Osteocyte (in vitro differentiated cells): ENCODE measurements around the gene MCRIP1. TPM values are rescaled to one million over a fixed set of nuclear protein-coding genes. Genes with fewer than 3 reads are reported as not detected.

ENCODE experiments used
- total RNA-seq: library from RNA; stranded (reverse); gene quantifications from 2 replicates; pipeline ENCODE4 v1.2.1, GENCODE V29; 2021

MCRIP1 gene
- total RNA-seq, 1 donor from 2014 or later, result 176 TPM

Other genes starting within 250 kb of the MCRIP1 start
- 99.7 and 112 TPM in 2 replicates for gene NPLOC4, start 196.2 kb downstream of the MCRIP1 start, total RNA-seq
- 1.1 and 1.6 TPM in 2 replicates for gene TSPAN10, start 196.1 kb downstream of the MCRIP1 start, total RNA-seq
- 0.83 and 0.84 TPM in 2 replicates for gene PDE6G, start 176.7 kb downstream of the MCRIP1 start, total RNA-seq
- gene OXLD1, start 166.7 kb downstream of the MCRIP1 start, total RNA-seq, result 31.2 and 32.1 TPM in 2 replicates
- gene CCDC137, start 166.6 kb downstream of the MCRIP1 start, total RNA-seq, result 13.6 and 14.9 TPM in 2 replicates
- 41.7 and 46.3 TPM in 2 replicates for gene ARL16, start 149.5 kb downstream of the MCRIP1 start, total RNA-seq
- 111 and 117 TPM in 2 replicates for gene HGS, start 149.3 kb downstream of the MCRIP1 start, total RNA-seq
- 47.9 and 51.1 TPM in 2 replicates for gene MRPL12, start 129.9 kb downstream of the MCRIP1 start, total RNA-seq
- 8.0 and 9.5 TPM in 2 replicates for gene SLC25A10, start 121.0 kb downstream of the MCRIP1 start, total RNA-seq
- not detected in 2 replicates for gene GCGR, start 29.1 kb downstream of the MCRIP1 start, total RNA-seq
- gene PPP1R27, start 1.8 kb upstream of the MCRIP1 start, total RNA-seq, result 0.62 TPM in 1 of 2 replicates, not detected in the other
- gene P4HB, start 27.2 kb upstream of the MCRIP1 start, total RNA-seq, result 792 and 837 TPM in 2 replicates
- 430 and 433 TPM in 2 replicates for gene ARHGDIA, start 38.0 kb upstream of the MCRIP1 start, total RNA-seq
- 72.6 and 78.5 TPM in 2 replicates for gene ALYREF, start 58.3 kb upstream of the MCRIP1 start, total RNA-seq
- 119 and 138 TPM in 2 replicates for gene ANAPC11, start 58.4 kb upstream of the MCRIP1 start, total RNA-seq
- gene NPB, start 68.9 kb upstream of the MCRIP1 start, total RNA-seq, result 0.56 and 0.68 TPM in 2 replicates
- gene PCYT2, start 78.1 kb upstream of the MCRIP1 start, total RNA-seq, result 33.2 and 38.0 TPM in 2 replicates
- 18.8 and 20.9 TPM in 2 replicates for gene SIRT7, start 84.9 kb upstream of the MCRIP1 start, total RNA-seq
- gene MAFG, start 94.4 kb upstream of the MCRIP1 start, total RNA-seq, result 34.7 and 35.6 TPM in 2 replicates
- 123 and 128 TPM in 2 replicates for gene PYCR1, start 104.0 kb upstream of the MCRIP1 start, total RNA-seq
- not detected in 2 replicates for gene MYADML2, start 113.9 kb upstream of the MCRIP1 start, total RNA-seq
- gene NOTUM, start 127.9 kb upstream of the MCRIP1 start, total RNA-seq, result 0.30 TPM in 1 of 2 replicates, not detected in the other
- 45.9 and 47.1 TPM in 2 replicates for gene ASPSCR1, start 144.3 kb upstream of the MCRIP1 start, total RNA-seq
- 29.4 and 31.7 TPM in 2 replicates for gene CENPX, start 189.6 kb upstream of the MCRIP1 start, total RNA-seq
- gene LRRC45, start 190.0 kb upstream of the MCRIP1 start, total RNA-seq, result 9.4 and 9.8 TPM in 2 replicates
- gene RAC3, start 198.4 kb upstream of the MCRIP1 start, total RNA-seq, result 19.4 and 21.8 TPM in 2 replicates
- gene DCXR, start 204.4 kb upstream of the MCRIP1 start, total RNA-seq, result 69.0 and 71.0 TPM in 2 replicates
- 37.3 and 41.0 TPM in 2 replicates for gene RFNG, start 218.5 kb upstream of the MCRIP1 start, total RNA-seq
- gene GPS1, start 218.6 kb upstream of the MCRIP1 start, total RNA-seq, result 100 and 108 TPM in 2 replicates
- gene DUS1L, start 232.5 kb upstream of the MCRIP1 start, total RNA-seq, result 69.3 and 73.3 TPM in 2 replicates